ENCODE data around the gene JAK2.
"Not testable (repeated sequence)": the region's sequence is repeated elsewhere in the genome, so short reads cannot be mapped to it uniquely, and the experiment has no call there.

Gene JAK2

GRCh38 chr9:5041390-5042115, 56.5 kb downstream of the JAK2 start:
- no peak for DNase-seq (ENCODE audit: low read depth)

GRCh38 chr9:5042661-5043178, 57.6 kb downstream of the JAK2 start:
- no peak for DNase-seq (ENCODE audit: low read depth)

- DNase-seq (ENCODE audit: low read depth): peak; percentile 7
Observed at GRCh38 chr9:5043381-5043780, 58.3 kb downstream of the JAK2 start.

- DNase-seq (ENCODE audit: low read depth): no peak
Observed at GRCh38 chr9:5044160-5044559, 59.1 kb downstream of the JAK2 start.

- DNase-seq (ENCODE audit: low read depth): peak; percentile 41
Observed at GRCh38 chr9:5052838-5053237, 67.8 kb downstream of the JAK2 start.

- no peak for DNase-seq (ENCODE audit: low read depth)
Observed at GRCh38 chr9:5062631-5063030, 77.6 kb downstream of the JAK2 start.

- no peak for DNase-seq (ENCODE audit: low read depth)
Observed at GRCh38 chr9:5072871-5073270, 87.8 kb downstream of the JAK2 start.

GRCh38 chr9:5073701-5074100, 88.6 kb downstream of the JAK2 start:
- DNase-seq (ENCODE audit: low read depth): no peak

- no peak for DNase-seq (ENCODE audit: low read depth)
Observed at GRCh38 chr9:5085993-5086392, 100.9 kb downstream of the JAK2 start.

- peak; percentile 22 for DNase-seq (ENCODE audit: low read depth)
Observed at GRCh38 chr9:5089737-5090136, 104.7 kb downstream of the JAK2 start.

GRCh38 chr9:5095795-5096194, 110.7 kb downstream of the JAK2 start:
- DNase-seq (ENCODE audit: low read depth): no peak

- DNase-seq (ENCODE audit: low read depth): no peak
Observed at GRCh38 chr9:5099466-5099865, 114.4 kb downstream of the JAK2 start.

GRCh38 chr9:5101127-5101526, 116.1 kb downstream of the JAK2 start:
- not testable (repeated sequence) for DNase-seq (ENCODE audit: low read depth)

- not testable (repeated sequence) for DNase-seq (ENCODE audit: low read depth)
Observed at GRCh38 chr9:5106517-5106916, 121.4 kb downstream of the JAK2 start.

- DNase-seq (ENCODE audit: low read depth): no peak
Observed at GRCh38 chr9:5110867-5111681, 126.0 kb downstream of the JAK2 start.

GRCh38 chr9:5111696-5112095, 126.6 kb downstream of the JAK2 start:
- no peak for DNase-seq (ENCODE audit: low read depth)

- no peak for DNase-seq (ENCODE audit: low read depth)
Observed at GRCh38 chr9:5112109-5112592, 127.1 kb downstream of the JAK2 start.

GRCh38 chr9:5112646-5113045, 127.6 kb downstream of the JAK2 start:
- no peak for DNase-seq (ENCODE audit: low read depth)

GRCh38 chr9:5113523-5113922, 128.5 kb downstream of the JAK2 start:
- no peak for DNase-seq (ENCODE audit: low read depth)

- DNase-seq (ENCODE audit: low read depth): no peak
Observed at GRCh38 chr9:5113994-5114748, 129.1 kb downstream of the JAK2 start.

- DNase-seq (ENCODE audit: low read depth): no peak
Observed at GRCh38 chr9:5122116-5122515, 137.0 kb downstream of the JAK2 start.

GRCh38 chr9:5122516-5122915, 137.4 kb downstream of the JAK2 start:
- DNase-seq (ENCODE audit: low read depth): no peak
